LNCaP clone FGC (cell line): ENCODE results near the gene URAD.

Source experiments
- DNase-seq: peaks from one replicate; pipeline ENCODE4 v3.0.0-alpha.2; 2011; ENCODE audit warnings: low read depth
- H3K4me3 ChIP-seq: 2 replicates; pipeline ENCODE4 v1.5.1; 2011; ENCODE audit warnings: mild to moderate bottlenecking, low read depth, low read length, control low read depth
- TF ChIP-seq, protein P1 (sequence below): IDR thresholded peaks from 2 replicates; pipeline ENCODE4 v1.5.1; 2012; ENCODE audit warnings: mild to moderate bottlenecking; ENCODE audit not compliant: control insufficient read depth, insufficient read depth; ENCODE audit errors: extremely low read depth

Gene URAD

GRCh38 chr13:27975564-27976361, 12.7 kb downstream of the URAD start:
- TF ChIP-seq, protein P1, sequence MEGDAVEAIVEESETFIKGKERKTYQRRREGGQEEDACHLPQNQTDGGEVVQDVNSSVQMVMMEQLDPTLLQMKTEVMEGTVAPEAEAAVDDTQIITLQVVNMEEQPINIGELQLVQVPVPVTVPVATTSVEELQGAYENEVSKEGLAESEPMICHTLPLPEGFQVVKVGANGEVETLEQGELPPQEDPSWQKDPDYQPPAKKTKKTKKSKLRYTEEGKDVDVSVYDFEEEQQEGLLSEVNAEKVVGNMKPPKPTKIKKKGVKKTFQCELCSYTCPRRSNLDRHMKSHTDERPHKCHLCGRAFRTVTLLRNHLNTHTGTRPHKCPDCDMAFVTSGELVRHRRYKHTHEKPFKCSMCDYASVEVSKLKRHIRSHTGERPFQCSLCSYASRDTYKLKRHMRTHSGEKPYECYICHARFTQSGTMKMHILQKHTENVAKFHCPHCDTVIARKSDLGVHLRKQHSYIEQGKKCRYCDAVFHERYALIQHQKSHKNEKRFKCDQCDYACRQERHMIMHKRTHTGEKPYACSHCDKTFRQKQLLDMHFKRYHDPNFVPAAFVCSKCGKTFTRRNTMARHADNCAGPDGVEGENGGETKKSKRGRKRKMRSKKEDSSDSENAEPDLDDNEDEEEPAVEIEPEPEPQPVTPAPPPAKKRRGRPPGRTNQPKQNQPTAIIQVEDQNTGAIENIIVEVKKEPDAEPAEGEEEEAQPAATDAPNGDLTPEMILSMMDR, result no peak
- H3K4me3 ChIP-seq, result no peak overlapping the region
- DNase-seq, result no peak

DNA sequence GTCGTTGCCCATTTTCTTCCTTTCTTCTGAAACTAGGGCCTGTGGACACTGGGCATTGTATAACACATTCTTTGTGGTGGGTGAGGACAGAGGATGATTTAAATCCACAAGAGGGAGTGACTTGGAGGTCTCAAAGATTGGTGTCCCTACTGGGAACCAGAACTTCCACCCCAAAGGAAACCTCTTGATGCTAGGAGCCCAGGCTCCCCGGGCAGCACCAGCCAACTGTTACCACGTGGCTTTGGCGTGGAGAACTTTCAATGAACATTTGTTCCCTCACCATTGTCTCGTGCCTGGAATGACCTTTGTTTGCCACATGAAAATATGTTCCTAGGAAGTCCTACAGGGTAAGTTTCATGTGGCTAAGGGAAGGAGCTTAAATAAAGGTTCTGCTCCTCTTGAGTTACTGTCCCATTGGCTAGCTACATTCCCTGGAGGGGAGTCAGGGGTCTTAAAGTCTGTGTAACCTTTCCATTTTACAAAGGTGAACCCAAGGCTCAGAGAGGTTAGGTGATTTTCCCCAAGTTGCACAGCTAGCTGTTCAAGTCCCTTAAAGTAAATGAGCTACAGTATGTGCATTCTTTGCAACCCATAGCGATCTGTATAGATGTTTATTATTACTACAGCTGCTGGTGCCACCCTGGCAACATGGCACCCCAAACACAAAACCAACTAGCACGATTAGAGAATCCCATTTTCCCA, 14.4 kb downstream of the URAD start:
- H3K4me3 ChIP-seq, result no peak overlapping the region
- no peak for DNase-seq
- TF ChIP-seq, protein P1, result no peak

- TF ChIP-seq, protein P1, result no peak
- no peak for DNase-seq
- no peak overlapping the region for H3K4me3 ChIP-seq
These were observed 15.2 kb downstream of the URAD start for GRCh38 chr13:27973291-27973690.

DNA sequence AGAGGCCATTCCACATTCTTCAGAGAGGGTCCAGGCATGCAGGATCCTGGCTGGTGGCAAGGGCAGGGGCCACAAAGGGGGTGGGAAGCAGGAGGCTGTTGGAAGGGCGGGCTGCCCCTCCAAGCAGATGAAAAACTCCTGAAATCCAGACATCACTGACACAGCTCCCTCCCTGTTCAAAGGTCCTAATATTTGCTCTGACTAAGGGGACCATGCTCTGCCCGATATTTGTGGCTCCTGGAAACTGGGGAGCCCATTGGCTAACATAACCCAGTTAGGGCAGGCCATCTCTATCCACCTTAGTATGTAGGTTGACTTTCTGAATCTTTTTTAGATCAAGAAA, 16.0 kb downstream of the URAD start:
- TF ChIP-seq, protein P1, result no peak
- DNase-seq, result no peak
- H3K4me3 ChIP-seq, result no peak overlapping the region

GRCh38 chr13:27971776-27972477, 16.6 kb downstream of the URAD start:
- no peak for DNase-seq
- TF ChIP-seq, protein P1, result no peak
- no peak overlapping the region for H3K4me3 ChIP-seq

DNA sequence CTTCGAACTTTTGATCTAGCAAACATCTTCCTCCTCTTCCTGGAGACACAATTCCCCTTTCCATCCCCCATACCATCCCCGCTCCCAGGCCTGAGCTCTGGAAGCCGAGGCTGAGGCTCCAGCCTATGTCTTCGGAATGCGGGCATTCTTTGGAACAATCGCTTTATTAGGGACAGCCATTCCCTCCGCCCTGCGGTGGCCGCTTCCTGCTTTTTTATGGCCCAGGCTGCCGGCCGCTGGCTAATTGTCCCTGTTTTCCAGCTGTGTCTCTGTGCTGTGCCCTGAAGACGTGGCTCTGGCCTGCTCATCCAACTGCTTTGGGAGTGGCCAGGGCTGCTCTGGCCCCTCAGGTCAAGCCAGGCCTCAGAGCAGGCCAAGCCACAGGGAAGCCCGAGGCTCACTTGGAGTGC, 17.3 kb downstream of the URAD start:
- TF ChIP-seq, protein P1, result no peak
- no peak for DNase-seq
- no peak overlapping the region for H3K4me3 ChIP-seq
